HEK293 (cell line): ENCODE measurements around the gene SLC2A5.
"Not testable (repeated sequence)": the region's sequence is repeated elsewhere in the genome, so short reads cannot be mapped to it uniquely, and the experiment has no call there.

ENCODE experiments used
- CTCF ChIA-PET: fragments of 350-600 bp; formaldehyde crosslinking; extraction: SDS; loops from one replicate; lab custom pipeline; 2021; ENCODE audit warnings: antibody characterized with exemption; lab: Yijun Ruan, JAX
- POLR2A ChIA-PET: fragments of 300-600 bp; formaldehyde crosslinking; extraction: SDS; loops from one replicate; lab custom pipeline; 2020; ENCODE audit warnings: antibody characterized with exemption, inconsistent platforms; lab: Yijun Ruan, JAX
- H3K27ac ChIP-seq: fragments of 200-500 bp; sonication (Bioruptor generic); 2 replicates; pipeline ENCODE4 v1.5.1; 2014; ENCODE audit warnings: low read depth, low read length, control low read depth, inconsistent platforms; ENCODE audit errors: extremely low read depth
- H3K36me3 ChIP-seq, 2 experiments: fragments of 200-500 bp in 1 of 2; sonication (Bioruptor generic) in 1 of 2; 1 replicate in 1 of 2; 2 replicates in 1 of 2; pipeline ENCODE4 v1.5.1; 2014 to 2017; ENCODE audit warnings: inconsistent platforms in 2 of 2, low read length in 2 of 2; ENCODE audit not compliant: control insufficient read depth in 2 of 2, insufficient read depth in 1 of 2
- H3K4me1 ChIP-seq: fragments of 200-500 bp; sonication (Bioruptor generic); 2 replicates; pipeline ENCODE4 v1.5.1; 2014; ENCODE audit warnings: mild to moderate bottlenecking, low read length, inconsistent platforms; ENCODE audit not compliant: control insufficient read depth, insufficient read depth
- H3K4me3 ChIP-seq: 2 replicates; pipeline ENCODE4 v1.5.1; 2011; ENCODE audit warnings: low read depth, mild to moderate bottlenecking, control low read depth, low read length, moderate library complexity
- H3K9me3 ChIP-seq: fragments of 200-500 bp; sonication (Bioruptor generic); 2 replicates; pipeline ENCODE4 v1.5.1; 2014; ENCODE audit warnings: low read depth, low read length, inconsistent platforms; ENCODE audit not compliant: control insufficient read depth, insufficient read depth
- FEZF1 ChIP-seq: fragments of 450-650 bp; formaldehyde crosslinking; IDR thresholded peaks from 2 replicates; pipeline ENCODE4 v1.5.1; 2016; ENCODE audit warnings: missing biosample characterization, missing genetic modification characterization
- GLI4 ChIP-seq: fragments of 450-650 bp; formaldehyde crosslinking; IDR thresholded peaks from 2 replicates; pipeline ENCODE4 v1.5.1; 2016; ENCODE audit warnings: missing biosample characterization, missing genetic modification characterization
- HIC1 ChIP-seq: fragments of 450-650 bp; formaldehyde crosslinking; IDR thresholded peaks from 2 replicates; pipeline ENCODE4 v1.5.1; 2016; ENCODE audit warnings: missing biosample characterization, missing genetic modification characterization
- KLF8 ChIP-seq: fragments of 450-650 bp; formaldehyde crosslinking; IDR thresholded peaks from 2 replicates; pipeline ENCODE4 v1.5.1; 2016; ENCODE audit warnings: missing biosample characterization, missing genetic modification characterization
- PRDM6 ChIP-seq: fragments of 450-650 bp; formaldehyde crosslinking; IDR thresholded peaks from 2 replicates; pipeline ENCODE4 v1.5.1; 2017; ENCODE audit warnings: missing biosample characterization, missing genetic modification characterization
- SCRT1 ChIP-seq: fragments of 450-650 bp; formaldehyde crosslinking; IDR thresholded peaks from 2 replicates; pipeline ENCODE4 v1.5.1; 2016; ENCODE audit warnings: missing biosample characterization, missing genetic modification characterization, borderline replicate concordance
- SP2 ChIP-seq: fragments of 450-650 bp; formaldehyde crosslinking; IDR thresholded peaks from 2 replicates; pipeline ENCODE4 v1.5.1; 2016; ENCODE audit warnings: missing biosample characterization, missing genetic modification characterization
- ZBTB48 ChIP-seq: fragments of 450-650 bp; formaldehyde crosslinking; IDR thresholded peaks from 2 replicates; pipeline ENCODE4 v1.5.1; 2016; ENCODE audit warnings: missing biosample characterization, missing genetic modification characterization
- ZBTB8A ChIP-seq: fragments of 450-650 bp; formaldehyde crosslinking; IDR thresholded peaks from 2 replicates; pipeline ENCODE4 v1.5.1; 2016; ENCODE audit warnings: missing biosample characterization, missing genetic modification characterization
- ZEB2 ChIP-seq: fragments of 450-650 bp; formaldehyde crosslinking; IDR thresholded peaks from 2 replicates; pipeline ENCODE4 v1.5.1; 2016; ENCODE audit warnings: missing biosample characterization, missing genetic modification characterization
- ZNF114 ChIP-seq: fragments of 450-650 bp; formaldehyde crosslinking; IDR thresholded peaks from 2 replicates; pipeline ENCODE4 v1.5.0; 2017; ENCODE audit warnings: missing biosample characterization, missing genetic modification characterization
- ZNF221 ChIP-seq: fragments of 450-650 bp; formaldehyde crosslinking; IDR thresholded peaks from 2 replicates; pipeline ENCODE4 v1.5.1; 2017; ENCODE audit warnings: missing biosample characterization, missing genetic modification characterization, borderline replicate concordance
- ZNF514 ChIP-seq: fragments of 450-650 bp; formaldehyde crosslinking; IDR thresholded peaks from 2 replicates; pipeline ENCODE4 v1.5.1; 2016; ENCODE audit warnings: missing biosample characterization, missing genetic modification characterization
- ZNF544 ChIP-seq: fragments of 450-650 bp; formaldehyde crosslinking; IDR thresholded peaks from 2 replicates; pipeline ENCODE4 v1.5.0; 2017; ENCODE audit warnings: missing biosample characterization, missing genetic modification characterization
- ZNF560 ChIP-seq: fragments of 450-650 bp; formaldehyde crosslinking; IDR thresholded peaks from 2 replicates; pipeline ENCODE4 v1.5.1; 2017; ENCODE audit warnings: missing biosample characterization, missing genetic modification characterization, borderline replicate concordance
- ZNF623 ChIP-seq: fragments of 450-650 bp; formaldehyde crosslinking; IDR thresholded peaks from 2 replicates; pipeline ENCODE4 v1.5.1; 2016; ENCODE audit warnings: missing biosample characterization, missing genetic modification characterization
- ZNF707 ChIP-seq: fragments of 450-650 bp; formaldehyde crosslinking; IDR thresholded peaks from 2 replicates; pipeline ENCODE4 v1.5.1; 2016; ENCODE audit warnings: missing biosample characterization, missing genetic modification characterization
- ZNF792 ChIP-seq: fragments of 450-650 bp; formaldehyde crosslinking; IDR thresholded peaks from 2 replicates; pipeline ENCODE4 v1.5.1; 2016; ENCODE audit warnings: missing biosample characterization, missing genetic modification characterization
- ZNF837 ChIP-seq: fragments of 450-650 bp; formaldehyde crosslinking; IDR thresholded peaks from 2 replicates; pipeline ENCODE4 v1.5.1; 2016; ENCODE audit warnings: missing biosample characterization, missing genetic modification characterization
- TF ChIP-seq, protein P1 (sequence below): IDR thresholded peaks from 2 replicates; pipeline ENCODE4 v1.6.1; 2011; ENCODE audit warnings: mild to moderate bottlenecking, low read depth, low read length, borderline replicate concordance
- TF ChIP-seq, protein P2 (sequence below): fragments of 450-650 bp; formaldehyde crosslinking; IDR thresholded peaks from 2 replicates; pipeline ENCODE4 v1.5.1; 2016; ENCODE audit warnings: missing biosample characterization, missing genetic modification characterization

SLC2A5 gene

DNA sequence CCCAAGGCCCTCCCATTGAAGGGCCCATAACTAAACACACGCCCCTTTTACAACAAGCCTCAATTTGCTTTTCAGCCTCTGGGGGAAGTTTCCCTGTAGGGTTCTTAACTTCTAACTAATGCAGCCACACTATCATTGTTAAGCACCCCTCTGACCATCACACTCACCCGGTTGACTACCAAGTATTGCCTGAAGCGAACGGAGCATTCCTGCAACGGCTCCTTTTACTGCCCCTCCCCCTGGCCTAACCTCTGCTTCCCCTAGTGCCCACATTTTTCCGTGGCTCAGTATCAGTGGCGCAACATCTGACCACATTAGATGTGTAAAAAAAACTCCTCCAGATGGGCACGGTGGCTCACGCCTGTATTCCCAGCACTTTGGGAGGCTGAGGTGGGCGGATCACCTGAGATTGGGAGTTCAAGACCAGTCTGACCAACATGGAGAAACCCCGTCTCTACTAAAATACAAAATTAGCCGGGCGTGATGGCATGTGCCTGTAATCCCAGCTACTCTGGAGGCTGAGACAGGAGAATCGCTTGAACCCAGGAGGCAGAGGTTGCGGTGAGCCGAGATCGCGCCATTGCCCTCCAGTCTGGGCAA is 24.7 kb upstream of the SLC2A5 start:
- H3K36me3 ChIP-seq, H3K27ac ChIP-seq, POLR2A ChIA-PET, H3K4me3 ChIP-seq, H3K4me1 ChIP-seq, H3K9me3 ChIP-seq: not testable (repeated sequence)
- CTCF ChIA-PET = interaction anchor here (0.5 to 0.6 kb wide), 2 partner anchors 53 to 277 kb away, joined by 3 read pairs; no protein-coding TSS in a partner anchor

DNA sequence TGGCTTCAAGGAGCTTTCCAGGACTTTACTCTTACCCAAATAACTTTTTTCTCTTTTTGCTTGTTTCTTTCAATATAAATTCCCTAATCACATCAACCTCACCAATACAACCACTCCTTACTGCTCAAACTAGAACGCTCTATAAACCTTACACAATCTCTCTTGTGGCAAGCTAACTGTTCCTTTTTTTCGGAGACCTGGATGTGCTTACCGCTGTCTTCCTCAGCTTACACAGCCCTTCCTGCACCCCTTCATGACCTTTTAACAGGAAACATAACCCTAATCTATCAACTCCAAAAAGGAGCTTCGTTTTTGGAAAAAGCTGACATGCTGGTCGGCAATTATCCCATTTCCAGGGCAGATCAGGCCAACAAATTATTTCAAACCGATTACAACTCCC is 24.1 kb upstream of the SLC2A5 start:
- Histone ChIP-seq H3K36me3 (no peaks in the 10 kb centered on the region), H3K4me1 (no peaks in the 10 kb centered on the region), H3K4me3 (no peak overlapping the region), H3K27ac (no peak overlapping the region), H3K9me3 (no peaks in the 10 kb centered on the region)
- ChIA-PET CTCF (interaction anchor here (0.5 to 0.6 kb wide), 2 partner anchors 54 to 278 kb away, joined by 3 read pairs; no protein-coding TSS in a partner anchor), POLR2A (no interaction called here)
- no peak for TF ChIP-seq ZBTB8A (tag by site-specific recombination)
- TF ChIP-seq, protein P1, sequence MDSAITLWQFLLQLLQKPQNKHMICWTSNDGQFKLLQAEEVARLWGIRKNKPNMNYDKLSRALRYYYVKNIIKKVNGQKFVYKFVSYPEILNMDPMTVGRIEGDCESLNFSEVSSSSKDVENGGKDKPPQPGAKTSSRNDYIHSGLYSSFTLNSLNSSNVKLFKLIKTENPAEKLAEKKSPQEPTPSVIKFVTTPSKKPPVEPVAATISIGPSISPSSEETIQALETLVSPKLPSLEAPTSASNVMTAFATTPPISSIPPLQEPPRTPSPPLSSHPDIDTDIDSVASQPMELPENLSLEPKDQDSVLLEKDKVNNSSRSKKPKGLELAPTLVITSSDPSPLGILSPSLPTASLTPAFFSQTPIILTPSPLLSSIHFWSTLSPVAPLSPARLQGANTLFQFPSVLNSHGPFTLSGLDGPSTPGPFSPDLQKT = no peak
- TF ChIP-seq ZNF623 (tag by site-specific recombination) = no peak
- no peak for TF ChIP-seq ZNF707 (tag by site-specific recombination)
- no peak for TF ChIP-seq KLF8 (tag by site-specific recombination)
- TF ChIP-seq FEZF1 (tag by site-specific recombination) = no peak

- Histone ChIP-seq H3K4me1 (no peaks in the 10 kb centered on the region), H3K9me3 (no peaks in the 10 kb centered on the region), H3K27ac (no peak overlapping the region), H3K36me3 (no peaks in the 10 kb centered on the region), H3K4me3 (no peak overlapping the region)
- POLR2A ChIA-PET = no interaction called here
- TF ChIP-seq ZEB2 (tag by site-specific recombination) (no peak), ZNF792 (no peak), GLI4 (no peak), ZBTB48 (tag by site-specific recombination) (no peak), ZNF514 (tag by site-specific recombination) (no peak), ZNF837 (tag by site-specific recombination) (no peak), ZNF544 (tag by site-specific recombination) (no peak)
- TF ChIP-seq, protein P2, sequence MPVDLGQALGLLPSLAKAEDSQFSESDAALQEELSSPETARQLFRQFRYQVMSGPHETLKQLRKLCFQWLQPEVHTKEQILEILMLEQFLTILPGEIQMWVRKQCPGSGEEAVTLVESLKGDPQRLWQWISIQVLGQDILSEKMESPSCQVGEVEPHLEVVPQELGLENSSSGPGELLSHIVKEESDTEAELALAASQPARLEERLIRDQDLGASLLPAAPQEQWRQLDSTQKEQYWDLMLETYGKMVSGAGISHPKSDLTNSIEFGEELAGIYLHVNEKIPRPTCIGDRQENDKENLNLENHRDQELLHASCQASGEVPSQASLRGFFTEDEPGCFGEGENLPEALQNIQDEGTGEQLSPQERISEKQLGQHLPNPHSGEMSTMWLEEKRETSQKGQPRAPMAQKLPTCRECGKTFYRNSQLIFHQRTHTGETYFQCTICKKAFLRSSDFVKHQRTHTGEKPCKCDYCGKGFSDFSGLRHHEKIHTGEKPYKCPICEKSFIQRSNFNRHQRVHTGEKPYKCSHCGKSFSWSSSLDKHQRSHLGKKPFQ = no peak
- CTCF ChIA-PET = interaction anchor here (0.5 to 1.0 kb wide), 2 partner anchors 77 to 84 kb away, joined by 3 read pairs; no protein-coding TSS in a partner anchor
These were observed 23.7 kb upstream of the SLC2A5 start for GRCh38 chr1:9093091-9093490.

- POLR2A ChIA-PET = no interaction called here
- H3K27ac ChIP-seq = no peak overlapping the region
- H3K4me3 ChIP-seq = no peak overlapping the region
- H3K36me3 ChIP-seq = no peaks in the 10 kb centered on the region
- no peaks in the 10 kb centered on the region for H3K4me1 ChIP-seq
- CTCF ChIA-PET = interaction anchor here (0.7 kb wide), 1 partner anchor 191 kb away, joined by 3 read pairs; no protein-coding TSS in a partner anchor
- TF ChIP-seq SP2 (tag by site-specific recombination) = no peak
- no peak for TF ChIP-seq ZNF221 (tag by site-specific recombination)
- TF ChIP-seq ZNF560 (tag by site-specific recombination) = no peak
- no peak for TF ChIP-seq PRDM6 (tag by site-specific recombination)
- TF ChIP-seq HIC1 (tag by site-specific recombination) = no peak
- TF ChIP-seq ZNF114 (tag by site-specific recombination) = no peak
- TF ChIP-seq ZEB2 (tag by site-specific recombination) = no peak
- TF ChIP-seq SCRT1 (tag by site-specific recombination) = no peak
- H3K9me3 ChIP-seq = no peaks in the 10 kb centered on the region
These were observed 19.4 kb upstream of the SLC2A5 start for GRCh38 chr1:9088807-9089206.
